AG09319 (cell line): Measurements from ENCODE around the gene TSNAX.
"Not testable (repeated sequence)": the region's sequence is repeated elsewhere in the genome, so short reads cannot be mapped to it uniquely, and the experiment has no call there.

Experiments used
- DNase-seq: peaks from one replicate; pipeline ENCODE4 v3.0.0-alpha.2; 2010; ENCODE audit warnings: low read depth; ENCODE audit errors: extremely low read depth
- TF ChIP-seq, protein P1 (sequence below): IDR thresholded peaks from 2 replicates; pipeline ENCODE4 v1.5.1; 2011; ENCODE audit warnings: low read depth, mild to moderate bottlenecking, inconsistent platforms, low read length, moderate library complexity

Gene TSNAX

DNA sequence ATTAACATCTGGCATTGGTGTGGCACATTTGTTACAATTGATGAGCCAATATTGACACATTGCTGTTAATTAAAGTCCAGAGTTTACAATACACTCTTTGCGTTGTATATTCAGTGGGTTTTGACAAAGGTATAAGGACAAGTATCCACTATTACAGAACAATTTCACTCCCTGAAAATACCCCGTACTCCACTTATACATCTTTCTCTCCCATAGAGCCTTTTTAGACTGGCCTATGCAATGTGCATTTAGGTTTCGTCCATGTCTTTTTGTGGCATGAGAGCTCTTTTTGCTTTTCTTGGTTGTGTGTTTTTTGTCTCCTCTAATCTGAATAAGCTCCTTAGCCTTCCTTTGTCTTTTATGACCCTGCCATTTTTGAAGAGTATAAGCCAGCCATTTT, 40.6 kb upstream of the TSNAX start:
- TF ChIP-seq, protein P1, sequence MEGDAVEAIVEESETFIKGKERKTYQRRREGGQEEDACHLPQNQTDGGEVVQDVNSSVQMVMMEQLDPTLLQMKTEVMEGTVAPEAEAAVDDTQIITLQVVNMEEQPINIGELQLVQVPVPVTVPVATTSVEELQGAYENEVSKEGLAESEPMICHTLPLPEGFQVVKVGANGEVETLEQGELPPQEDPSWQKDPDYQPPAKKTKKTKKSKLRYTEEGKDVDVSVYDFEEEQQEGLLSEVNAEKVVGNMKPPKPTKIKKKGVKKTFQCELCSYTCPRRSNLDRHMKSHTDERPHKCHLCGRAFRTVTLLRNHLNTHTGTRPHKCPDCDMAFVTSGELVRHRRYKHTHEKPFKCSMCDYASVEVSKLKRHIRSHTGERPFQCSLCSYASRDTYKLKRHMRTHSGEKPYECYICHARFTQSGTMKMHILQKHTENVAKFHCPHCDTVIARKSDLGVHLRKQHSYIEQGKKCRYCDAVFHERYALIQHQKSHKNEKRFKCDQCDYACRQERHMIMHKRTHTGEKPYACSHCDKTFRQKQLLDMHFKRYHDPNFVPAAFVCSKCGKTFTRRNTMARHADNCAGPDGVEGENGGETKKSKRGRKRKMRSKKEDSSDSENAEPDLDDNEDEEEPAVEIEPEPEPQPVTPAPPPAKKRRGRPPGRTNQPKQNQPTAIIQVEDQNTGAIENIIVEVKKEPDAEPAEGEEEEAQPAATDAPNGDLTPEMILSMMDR, result no peak
- DNase-seq, result no peak

DNA sequence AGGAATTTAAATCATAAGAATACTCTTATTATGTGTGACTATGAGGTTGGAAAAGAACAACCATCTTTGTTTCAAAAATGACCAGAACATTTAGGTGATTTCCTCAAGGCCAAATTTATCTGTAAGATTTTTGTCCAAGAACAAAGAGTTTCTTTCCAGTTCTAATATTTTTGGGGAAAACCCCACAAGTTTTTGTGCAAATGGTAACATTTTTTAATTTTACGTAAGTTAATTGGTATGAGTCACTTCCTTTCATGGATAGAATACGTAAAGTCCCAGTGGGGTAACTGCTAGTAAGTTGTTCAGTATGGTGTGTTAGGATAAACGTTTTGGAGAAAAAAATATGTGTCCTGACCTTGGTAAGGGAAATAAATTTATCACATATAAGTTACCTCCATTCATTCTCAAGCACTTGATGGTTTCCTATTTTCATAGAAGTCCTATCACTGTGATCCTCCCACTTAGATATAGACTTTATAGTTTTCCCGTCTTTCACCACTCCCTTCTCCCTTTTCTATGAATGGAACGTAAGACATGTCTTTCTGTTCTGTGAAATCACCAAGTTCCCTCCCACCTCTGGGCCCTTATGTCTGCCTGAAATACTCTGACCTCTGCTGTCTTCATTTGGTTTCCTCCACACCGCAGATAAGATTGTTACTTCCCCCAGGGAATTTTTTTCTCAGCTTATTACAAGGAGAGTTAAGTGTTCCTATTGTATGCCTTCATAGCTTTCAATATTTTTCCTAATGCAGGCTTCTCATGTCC, 34.9 kb upstream of the TSNAX start:
- DNase-seq, result no peak
- TF ChIP-seq, protein P1, result no peak

DNA sequence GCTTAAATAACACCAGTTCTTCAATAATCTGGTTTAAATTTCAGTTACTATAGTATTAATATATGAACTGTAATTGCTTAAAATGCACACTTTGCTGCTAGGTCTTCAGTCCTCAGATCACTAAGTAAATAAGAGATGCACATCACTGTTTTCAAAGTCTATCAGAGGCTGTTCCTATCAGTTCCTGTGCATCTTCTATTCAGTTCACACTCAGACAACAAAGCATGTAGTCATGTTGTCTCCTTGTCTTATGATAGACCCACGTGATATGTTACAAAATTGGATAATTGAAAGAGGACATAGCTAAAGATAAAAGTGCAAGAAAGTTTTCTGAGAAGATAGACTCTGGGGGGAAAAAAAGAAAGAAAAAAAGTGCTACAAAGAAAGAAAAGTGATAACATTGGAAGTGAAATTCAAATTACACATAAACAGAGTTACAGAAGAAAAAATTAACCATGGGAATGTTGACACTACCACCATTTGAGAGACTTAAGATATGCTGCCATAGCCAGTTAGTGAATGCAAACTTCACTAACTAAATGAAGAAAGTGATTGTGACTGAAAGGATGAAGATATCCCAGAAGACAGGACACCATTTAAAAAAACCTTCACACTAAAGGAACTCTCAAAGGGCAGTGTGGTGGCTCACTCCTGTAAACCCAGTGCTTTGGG, 33.9 kb upstream of the TSNAX start:
- DNase-seq, result no peak
- TF ChIP-seq, protein P1, result no peak

DNA sequence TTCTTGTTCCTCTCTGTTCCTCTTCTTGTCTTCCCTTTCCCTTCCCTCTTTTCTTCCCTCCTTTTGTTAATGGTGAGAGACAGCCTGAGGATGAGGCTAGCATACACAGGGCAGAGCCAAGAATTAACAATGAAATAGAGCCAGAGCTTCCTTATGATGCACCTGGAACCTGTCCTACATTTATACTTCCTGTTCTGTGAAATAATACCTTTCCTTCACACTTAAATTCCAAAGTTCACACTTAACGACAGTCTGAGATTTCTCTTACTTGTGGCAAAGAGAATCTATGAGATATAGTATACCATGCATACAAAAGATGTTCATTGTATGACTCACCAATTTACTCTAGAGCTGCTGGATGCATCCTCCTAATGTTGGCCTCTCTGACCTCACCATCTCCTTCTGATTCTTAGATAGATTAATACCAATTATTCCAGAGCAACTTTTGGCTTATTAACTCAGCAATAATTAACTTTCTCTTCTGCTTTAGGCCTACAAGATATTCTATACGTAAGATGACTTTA, 30.8 kb upstream of the TSNAX start:
- no peak for DNase-seq
- TF ChIP-seq, protein P1, result no peak

DNA sequence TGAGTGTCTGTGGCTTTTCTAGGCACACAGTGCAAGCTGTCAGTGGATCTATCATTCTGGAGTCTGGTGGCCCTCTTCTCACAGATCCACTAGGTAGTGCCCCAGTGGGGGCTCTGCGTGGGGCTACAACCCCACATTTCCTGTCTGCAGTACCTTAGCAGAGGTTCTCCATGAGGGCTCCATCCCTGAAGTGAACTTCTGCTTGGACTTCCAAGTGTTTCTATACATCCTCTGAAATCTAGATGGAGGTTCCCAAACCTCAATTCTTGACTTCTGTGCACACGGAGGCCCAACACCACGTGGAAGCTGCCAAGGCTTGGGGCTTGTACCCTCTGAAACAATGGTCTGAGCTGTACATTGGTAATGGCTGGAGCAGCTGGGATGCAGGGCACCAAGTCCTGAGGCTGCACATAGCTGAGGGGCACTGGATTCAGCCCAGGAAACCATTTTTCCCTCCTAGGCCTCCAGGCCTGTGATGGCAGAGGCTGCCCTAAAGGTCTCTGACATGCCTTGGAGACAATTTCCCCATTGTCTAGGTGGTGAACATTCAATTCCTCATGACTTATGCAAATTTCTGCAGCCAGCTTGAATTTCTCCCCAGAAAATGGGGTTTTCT, 29.2 kb upstream of the TSNAX start:
- DNase-seq, result no peak
- TF ChIP-seq, protein P1, result no peak

DNA sequence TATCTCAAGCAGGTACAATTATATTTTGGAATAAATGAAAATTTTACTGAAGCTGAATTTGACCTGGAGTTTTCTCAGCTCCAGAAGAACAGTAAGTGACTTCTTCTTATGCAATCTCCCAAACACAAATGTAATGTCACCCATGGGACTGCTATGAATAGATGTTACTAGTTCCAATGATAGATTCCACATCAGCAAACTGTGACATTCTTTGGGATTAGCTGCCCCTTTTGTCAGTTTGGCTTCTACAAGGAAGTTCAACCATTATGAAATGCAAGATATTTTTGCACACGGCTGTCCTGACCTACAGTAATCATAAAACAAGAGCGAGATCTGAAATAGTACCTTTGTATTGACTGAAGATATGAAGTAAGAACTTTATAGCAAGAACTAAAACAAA, 27.8 kb upstream of the TSNAX start:
- DNase-seq, result no peak
- TF ChIP-seq, protein P1, result no peak

DNA sequence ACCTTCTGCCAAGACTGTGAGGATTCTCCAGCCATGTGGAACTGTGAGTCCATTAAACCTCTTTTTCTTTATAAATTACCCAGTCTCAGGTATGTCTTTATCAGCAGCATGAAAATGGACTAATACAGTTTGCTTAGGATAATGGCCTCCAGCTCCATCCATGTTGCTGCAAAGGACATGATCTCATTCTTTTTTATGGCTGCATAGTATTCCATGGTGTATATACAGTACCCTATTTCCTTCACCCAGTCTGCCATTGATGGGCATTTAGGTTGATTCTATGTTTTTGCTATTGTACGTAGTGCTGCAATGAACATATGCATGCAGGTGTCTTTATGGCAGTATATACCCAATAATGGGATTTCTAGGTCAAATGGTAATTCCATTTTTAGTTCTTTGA, 25.3 kb upstream of the TSNAX start:
- DNase-seq, result not testable (repeated sequence)
